ENCODE data around the gene IYD. TPM values are rescaled to one million over a fixed set of nuclear protein-coding genes. Genes with fewer than 3 reads are reported as not detected.

IYD gene
- total and polyA plus RNA-seq, 10 of the 15 experiments (the other 5 are each of a cell fraction or from before 2014, with no cell fraction given) = 0.07 TPM; not detected in 9

- H3K9me3 ChIP-seq (replicated peaks; ENCODE audit: control insufficient read depth, insufficient read depth, low read length) = no peaks in the 10 kb centered on the region
- ATAC-seq = no peak
- SMC1A ChIA-PET (ENCODE audit: uncharacterized antibody, unreplicated experiment) = no interaction called here
- no peaks in the 10 kb centered on the region for H3K36me3 ChIP-seq (ENCODE audit: control insufficient read depth in 2 of 2, insufficient read depth in 2 of 2, low read length in 1 of 2)
- no peak overlapping the region for H3K4me3 ChIP-seq
- RAD21 ChIA-PET (ENCODE audit: unreplicated experiment) = no interaction called here
- POLR2A ChIA-PET = no interaction called here
- intact Hi-C loops (cut with micrococcal nuclease; ENCODE audit: unreplicated experiment) = no loop called here
- no peaks in the 10 kb centered on the region for H3K4me1 ChIP-seq (ENCODE audit: control insufficient read depth, insufficient read depth, low read length)
- no peak overlapping the region for H3K9ac ChIP-seq (ENCODE audit: control insufficient read depth, insufficient read depth, low read length)
- no peaks in the 10 kb centered on the region for H4K20me1 ChIP-seq (ENCODE audit: control insufficient read depth, insufficient read depth)
- H3K27me3 ChIP-seq (replicated peaks in 1 of 2; ENCODE audit: control insufficient read depth in 2 of 2, insufficient read depth in 2 of 2, low read length in 1 of 2) = peaks cover 2 to 3% of the 10 kb centered on the region in 2 experiments; a peak in 3 of 4 replicates
- no peaks in the 10 kb centered on the region for H3K79me2 ChIP-seq (ENCODE audit: control insufficient read depth, insufficient read depth, low read length)
- no peak for FAIRE-seq
- no TSS peak for BruUV-seq (replicated peaks)
- in situ Hi-C loops (cut with MboI) = no loop called here
- no peak for DNase-seq (ENCODE audit: low read depth, low spot score)
- no peak overlapping the region for H3K4me2 ChIP-seq (ENCODE audit: control insufficient read depth, insufficient read depth)
- H3K27ac ChIP-seq (ENCODE audit: control insufficient read depth, insufficient read depth) = no peak overlapping the region
- TF ChIP-seq ELK1 (IDR thresholded peaks at IDR 0.05; ENCODE audit: low read depth, low read length) (no peak), TCF3 (IDR thresholded peaks at IDR 0.05; ENCODE audit: borderline replicate concordance, insufficient read depth, low read depth, low read length) (peak; percentile 45; the same call in 1 of the 2 replicates), BCLAF1 (IDR thresholded peaks at IDR 0.05) (no peak), BCL3 (IDR thresholded peaks at IDR 0.05; ENCODE audit: borderline replicate concordance, insufficient read depth, low read depth, low read length, poor library complexity, severe bottlenecking) (peak; percentile 83), TBL1XR1 (IDR thresholded peaks at IDR 0.05; ENCODE audit: low read depth, low read length) (no peak), NR2F1 (conservative IDR thresholded peaks at IDR 0.05) (no peak), BACH1 (IDR thresholded peaks at IDR 0.05; ENCODE audit: borderline replicate concordance) (no peak), PAX5 (IDR thresholded peaks at IDR 0.05; ENCODE audit: borderline replicate concordance, low read depth, low read length) (no peak), PBX3 (IDR thresholded peaks at IDR 0.05; ENCODE audit: insufficient replicate concordance, low read depth, low read length) (peak; percentile 26), KDM1A (IDR thresholded peaks at IDR 0.05; ENCODE audit: borderline replicate concordance) (no peak), FOS (IDR thresholded peaks at IDR 0.05; ENCODE audit: borderline replicate concordance, extremely low read depth, insufficient read length) (no peak), ZNF274 (IDR thresholded peaks at IDR 0.05; ENCODE audit: insufficient read depth, insufficient read length) (no peak), STAT3 (IDR thresholded peaks at IDR 0.05; ENCODE audit: low read depth, low read length) (no peak)
- no peak overlapping the region for H2AFZ ChIP-seq (ENCODE audit: control insufficient read depth, low read depth, low read length)
- WGBS (ENCODE audit: insufficient coverage, insufficient replicate concordance, low lambda C conversion rate, missing lambda C conversion rate) = 69% methylated on average over 12 of the region's 12 CpGs
- CTCF ChIA-PET = no interaction called here
Measured at GRCh38 chr6:150370112-150370511, 1.3 kb downstream of the IYD start.
